ENCODE measurements around the gene ANTXR1. TPM values are rescaled to one million over a fixed set of nuclear protein-coding genes. Genes with fewer than 3 reads are reported as not detected.

The ANTXR1 gene
- total RNA-seq, 1 donor from 2014 or later: not detected

- CTCF ChIA-PET: no interaction called here
- POLR2A ChIA-PET: no interaction called here
- ATAC-seq (ENCODE audit: low read depth): no peak
- Mint-ChIP-seq H3K27ac (no peak overlapping the region), H3K4me3 (no peak overlapping the region), H3K27me3 (peaks cover 6% of the 10 kb centered on the region), H3K4me1 (no peaks in the 10 kb centered on the region), H3K9me3 (no peaks in the 10 kb centered on the region), H3K36me3 (ENCODE audit: low read depth) (no peaks in the 10 kb centered on the region)
- DNase-seq: no peak
- intact Hi-C loops (cut with micrococcal nuclease): no loop called here
- no peak for TF ChIP-seq CTCF (IDR thresholded peaks at IDR 0.05)
Observed at GRCh38 chr2:69217333-69218080, 204.5 kb downstream of the ANTXR1 start.

GRCh38 chr2:69221512-69221911 lies 208.5 kb downstream of the ANTXR1 start:
- Mint-ChIP-seq H3K27me3 (peaks cover 9% of the 10 kb centered on the region), H3K27ac (no peak overlapping the region), H3K9me3 (no peaks in the 10 kb centered on the region), H3K4me1 (no peaks in the 10 kb centered on the region), H3K36me3 (ENCODE audit: low read depth) (no peaks in the 10 kb centered on the region), H3K4me3 (no peak overlapping the region)
- CTCF ChIA-PET: no interaction called here
- ATAC-seq (ENCODE audit: low read depth) (no peak), DNase-seq (no peak)
- POLR2A ChIA-PET: no interaction called here
- TF ChIP-seq CTCF (IDR thresholded peaks at IDR 0.05): no peak
- intact Hi-C loops (cut with micrococcal nuclease): no loop called here

GRCh38 chr2:69221960-69222751 lies 209.2 kb downstream of the ANTXR1 start:
- POLR2A ChIA-PET: no interaction called here
- CTCF ChIA-PET: no interaction called here
- ATAC-seq (ENCODE audit: low read depth) (no peak), DNase-seq (no peak)
- no peak for TF ChIP-seq CTCF (IDR thresholded peaks at IDR 0.05)
- peaks cover 8% of the 10 kb centered on the region for H3K27me3 Mint-ChIP-seq
- H3K4me1 Mint-ChIP-seq: no peaks in the 10 kb centered on the region
- no peaks in the 10 kb centered on the region for H3K9me3 Mint-ChIP-seq
- no peak overlapping the region for H3K4me3 Mint-ChIP-seq
- intact Hi-C loops (cut with micrococcal nuclease): no loop called here
- no peak overlapping the region for H3K27ac Mint-ChIP-seq
- H3K36me3 Mint-ChIP-seq (ENCODE audit: low read depth): no peaks in the 10 kb centered on the region

DNA sequence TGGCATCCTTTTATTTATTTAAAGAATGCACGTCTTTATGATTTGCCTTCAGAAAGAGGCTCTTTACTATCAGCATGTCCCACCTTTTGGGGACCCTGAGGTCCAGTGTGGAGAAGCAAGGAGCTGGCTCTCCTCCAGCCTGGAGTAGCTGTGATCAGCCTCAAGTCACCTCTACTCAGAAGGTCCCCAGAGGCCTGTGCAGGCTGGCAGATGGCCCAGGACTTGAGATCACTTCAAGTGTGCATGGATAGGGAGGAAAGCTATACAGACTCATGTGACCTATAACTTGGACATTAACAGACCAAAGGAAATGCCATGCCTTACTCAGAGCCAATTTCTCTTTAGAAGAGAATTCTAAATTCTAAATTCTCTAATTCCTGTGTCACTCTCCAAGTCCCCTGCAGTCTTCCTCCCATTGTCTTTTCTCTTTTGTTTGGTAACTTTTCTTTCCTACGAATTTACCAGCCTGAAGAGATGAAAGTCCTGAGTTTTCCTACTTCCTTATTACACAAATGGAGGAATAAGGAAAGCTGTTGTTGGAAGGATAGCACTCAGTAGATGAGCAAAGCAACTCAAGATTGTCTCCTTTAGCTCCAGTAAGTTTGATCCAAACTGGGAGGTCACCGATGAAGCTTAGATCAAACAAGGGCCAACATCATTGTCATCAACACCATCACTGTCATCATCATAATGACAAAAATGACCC lies 210.1 kb downstream of the ANTXR1 start:
- intact Hi-C loops (cut with micrococcal nuclease): no loop called here
- no peaks in the 10 kb centered on the region for H3K9me3 Mint-ChIP-seq
- ChIA-PET POLR2A (no interaction called here), CTCF (no interaction called here)
- no peak for TF ChIP-seq CTCF (IDR thresholded peaks at IDR 0.05)
- no peak overlapping the region for H3K27ac Mint-ChIP-seq
- H3K4me3 Mint-ChIP-seq: no peak overlapping the region
- H3K36me3 Mint-ChIP-seq (ENCODE audit: low read depth): no peaks in the 10 kb centered on the region
- ATAC-seq (ENCODE audit: low read depth) (no peak), DNase-seq (no peak)
- peaks cover 8% of the 10 kb centered on the region for H3K27me3 Mint-ChIP-seq
- H3K4me1 Mint-ChIP-seq: no peaks in the 10 kb centered on the region

All from activated B cell treated with CpG ODN at 0.5 μM for 24 hours (primary cell).